HEK293T (cell line): ENCODE results near the gene NCR3LG1.

Experiments used
- ARNT ChIP-seq: fragments of 450-650 bp; IDR thresholded peaks from 2 replicates; pipeline ENCODE4 v1.6.1; 2017; ENCODE audit warnings: mild to moderate bottlenecking
- BHLHE40 ChIP-seq: fragments of 450-650 bp; IDR thresholded peaks from 2 replicates; pipeline ENCODE4 v1.6.1; 2016; ENCODE audit warnings: mild to moderate bottlenecking, moderate library complexity, borderline replicate concordance
- ELF4 ChIP-seq: fragments of 450-650 bp; IDR thresholded peaks from 2 replicates; pipeline ENCODE4 v1.6.1; 2017; ENCODE audit warnings: antibody characterized with exemption
- FOXK2 ChIP-seq: fragments of 450-650 bp; IDR thresholded peaks from 2 replicates; pipeline ENCODE4 v1.6.1; 2016; ENCODE audit warnings: mild to moderate bottlenecking
- FOXM1 ChIP-seq: fragments of 450-650 bp; IDR thresholded peaks from 2 replicates; pipeline ENCODE4 v1.6.1; 2017; ENCODE audit warnings: mild to moderate bottlenecking, borderline replicate concordance
- LEF1 ChIP-seq: fragments of 450-650 bp; IDR thresholded peaks from 2 replicates; pipeline ENCODE4 v1.6.1; 2017; ENCODE audit warnings: mild to moderate bottlenecking, borderline replicate concordance
- NFRKB ChIP-seq: fragments of 450-650 bp; IDR thresholded peaks from 2 replicates; pipeline ENCODE4 v1.6.1; 2016; ENCODE audit warnings: mild to moderate bottlenecking, moderate library complexity
- SP1 ChIP-seq: fragments of 450-650 bp; IDR thresholded peaks from 2 replicates; pipeline ENCODE4 v1.6.1; 2017
- SUZ12 ChIP-seq: fragments of 450-650 bp; IDR thresholded peaks from 2 replicates; pipeline ENCODE4 v1.6.1; 2016; ENCODE audit warnings: mild to moderate bottlenecking
- TF ChIP-seq, protein P1 (sequence below): fragments of 450-650 bp; IDR thresholded peaks from 2 replicates; pipeline ENCODE4 v1.6.1; 2016

DNA sequence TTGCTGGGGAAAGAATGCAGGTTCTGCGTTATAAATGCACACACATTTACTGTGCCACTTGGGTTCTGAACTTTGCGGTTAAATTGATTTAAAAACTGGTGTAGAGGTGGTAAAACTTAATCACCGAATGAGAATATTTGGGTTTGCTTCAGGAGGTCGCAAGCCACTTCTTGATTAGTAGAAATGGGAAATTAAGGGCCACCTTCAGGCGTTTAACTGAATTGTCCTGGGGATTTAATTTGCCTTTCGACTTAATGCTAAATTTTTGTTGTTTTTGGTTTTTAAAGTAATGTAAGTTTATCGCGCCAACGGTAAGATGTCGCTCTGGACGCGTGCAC, 459 bp upstream of the NCR3LG1 start:
- TF ChIP-seq BHLHE40 (no peak), SUZ12 (no peak), NFRKB (no peak), LEF1 (no peak), FOXM1 (no peak), ELF4 (no peak), SP1 (no peak), FOXK2 (no peak), ARNT (no peak)
- TF ChIP-seq, protein P1, sequence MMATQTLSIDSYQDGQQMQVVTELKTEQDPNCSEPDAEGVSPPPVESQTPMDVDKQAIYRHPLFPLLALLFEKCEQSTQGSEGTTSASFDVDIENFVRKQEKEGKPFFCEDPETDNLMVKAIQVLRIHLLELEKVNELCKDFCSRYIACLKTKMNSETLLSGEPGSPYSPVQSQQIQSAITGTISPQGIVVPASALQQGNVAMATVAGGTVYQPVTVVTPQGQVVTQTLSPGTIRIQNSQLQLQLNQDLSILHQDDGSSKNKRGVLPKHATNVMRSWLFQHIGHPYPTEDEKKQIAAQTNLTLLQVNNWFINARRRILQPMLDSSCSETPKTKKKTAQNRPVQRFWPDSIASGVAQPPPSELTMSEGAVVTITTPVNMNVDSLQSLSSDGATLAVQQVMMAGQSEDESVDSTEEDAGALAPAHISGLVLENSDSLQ = no peak
